ENCODE data around the gene EIF6.

EIF6 gene

DNA sequence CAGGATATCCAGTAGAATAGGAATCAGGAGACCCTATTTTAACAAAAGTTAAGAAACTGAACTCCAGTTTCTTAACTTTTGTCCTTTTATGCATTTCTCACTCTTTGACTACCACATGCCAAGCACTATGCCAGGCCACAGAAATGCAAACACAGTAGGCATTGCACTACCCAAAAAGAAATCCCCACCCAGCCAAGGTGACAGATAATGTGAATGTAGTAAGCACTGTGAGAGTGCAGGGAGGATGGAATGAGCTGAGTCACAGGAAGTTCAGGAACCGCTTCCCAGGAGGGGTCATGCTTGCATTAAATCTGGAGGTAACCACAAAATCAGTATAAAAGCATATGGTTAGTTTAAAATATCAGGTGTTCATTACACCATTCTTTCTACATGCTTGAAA is 27.7 kb upstream of the EIF6 start:
- DNase-seq: peak; percentile 93

GRCh38 chr20:35311822-35312221 is 27.2 kb upstream of the EIF6 start:
- DNase-seq: no peak

DNA sequence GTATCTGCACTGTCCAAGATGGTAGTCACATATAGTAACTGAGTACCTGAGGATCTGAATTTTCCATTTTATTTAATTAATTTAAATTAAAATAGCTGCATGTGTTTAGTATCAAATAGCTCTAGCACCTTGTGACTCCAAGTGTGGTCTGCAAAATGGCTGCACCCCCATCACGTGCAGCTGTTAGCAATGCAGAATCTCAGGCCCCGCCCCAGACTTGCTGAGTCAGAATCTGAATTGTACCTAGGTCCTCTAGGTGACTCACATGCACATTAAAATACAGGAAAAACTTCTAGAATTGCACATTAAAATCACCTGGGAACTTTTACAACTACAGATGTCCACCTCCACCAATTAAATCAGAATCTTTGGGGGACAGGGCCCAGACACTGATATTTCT is 26.8 kb upstream of the EIF6 start:
- peak; percentile 39 for DNase-seq

- DNase-seq: peak; percentile 80
Measured at GRCh38 chr20:35307666-35308653, 23.4 kb upstream of the EIF6 start.

- peak; percentile 81 for DNase-seq
Measured at GRCh38 chr20:35306931-35307517, 22.5 kb upstream of the EIF6 start.

DNA sequence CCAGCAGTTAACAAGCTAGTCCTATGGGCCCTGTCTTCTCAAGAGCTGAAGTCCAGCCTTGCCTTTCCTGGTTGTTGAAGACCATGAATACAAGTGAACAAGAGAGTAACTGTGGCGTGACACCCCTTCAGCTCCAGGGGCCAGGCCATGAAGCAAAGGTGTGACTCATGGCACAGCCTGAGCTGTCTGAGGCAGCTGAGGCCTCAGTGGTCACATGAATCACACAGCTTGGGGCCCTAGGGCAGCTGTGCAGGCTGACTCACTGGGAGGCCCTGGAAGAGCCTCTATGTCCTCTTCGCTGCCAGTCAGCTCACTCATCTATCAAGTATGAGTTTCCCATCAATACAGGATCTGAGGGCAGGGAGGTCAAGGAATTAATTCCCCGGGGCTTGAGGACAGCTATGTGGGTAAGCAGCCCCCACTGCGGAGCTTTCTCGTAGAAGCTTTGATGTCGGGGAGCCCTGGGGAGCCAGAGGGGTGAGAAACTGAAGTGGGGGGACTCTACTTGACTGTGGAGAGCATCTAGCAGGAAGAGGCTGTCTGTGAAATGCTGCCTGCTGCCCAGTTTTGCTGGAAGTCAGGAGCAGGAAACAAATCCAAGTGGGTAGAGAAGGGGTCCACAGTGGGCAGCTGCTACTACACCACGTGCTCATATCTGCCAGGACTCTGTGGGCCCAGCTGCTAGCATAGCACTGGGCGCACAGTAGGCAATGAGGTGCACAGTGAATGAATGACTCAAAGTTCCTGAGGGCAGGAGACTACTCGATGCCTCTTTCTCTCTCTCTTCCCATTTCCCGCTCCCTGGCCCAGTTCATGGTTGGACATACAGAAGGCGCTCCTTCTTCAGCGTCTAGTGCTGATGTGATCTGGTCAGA is 21.3 kb upstream of the EIF6 start:
- DNase-seq: peak; percentile 100

- DNase-seq: no peak
Measured at GRCh38 chr20:35304956-35305355, 20.4 kb upstream of the EIF6 start.

DNA sequence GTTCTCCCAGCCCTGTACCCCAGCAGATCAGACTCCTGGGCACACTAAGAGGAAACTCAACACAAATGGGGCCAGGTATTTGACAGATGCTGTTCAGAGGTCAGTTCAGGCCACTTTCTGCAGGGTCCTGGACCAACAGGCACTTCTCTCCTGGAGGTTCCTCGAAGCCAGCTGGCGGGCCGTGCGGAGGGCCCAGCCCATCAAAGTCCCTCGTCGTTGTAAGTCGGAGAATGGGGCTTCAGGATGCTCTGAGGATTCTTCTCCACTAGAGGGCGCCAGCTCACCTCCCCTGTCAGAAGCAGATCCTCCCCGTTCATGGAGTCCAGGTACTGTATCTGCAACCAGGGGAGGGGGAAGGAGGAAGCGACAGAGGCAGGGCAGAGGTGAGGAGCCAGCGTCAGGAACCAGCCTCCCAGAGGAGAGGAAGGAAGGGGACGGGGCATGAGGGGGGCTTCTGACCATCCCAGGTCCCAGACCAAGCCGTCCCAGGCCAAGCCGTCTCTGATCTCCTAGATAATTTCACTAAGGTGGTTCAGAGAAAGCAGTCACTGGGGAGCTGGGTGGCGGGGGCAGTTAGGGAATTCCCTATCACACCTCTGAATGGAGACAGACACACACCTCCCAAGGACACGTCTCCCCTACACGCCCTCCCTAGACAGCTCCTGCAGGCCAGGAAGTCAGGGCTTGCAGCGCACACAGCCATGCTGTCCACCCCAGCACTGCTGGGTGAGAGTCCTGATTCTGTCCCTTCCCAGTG is 19.3 kb upstream of the EIF6 start:
- DNase-seq: peak; percentile 90

DNA sequence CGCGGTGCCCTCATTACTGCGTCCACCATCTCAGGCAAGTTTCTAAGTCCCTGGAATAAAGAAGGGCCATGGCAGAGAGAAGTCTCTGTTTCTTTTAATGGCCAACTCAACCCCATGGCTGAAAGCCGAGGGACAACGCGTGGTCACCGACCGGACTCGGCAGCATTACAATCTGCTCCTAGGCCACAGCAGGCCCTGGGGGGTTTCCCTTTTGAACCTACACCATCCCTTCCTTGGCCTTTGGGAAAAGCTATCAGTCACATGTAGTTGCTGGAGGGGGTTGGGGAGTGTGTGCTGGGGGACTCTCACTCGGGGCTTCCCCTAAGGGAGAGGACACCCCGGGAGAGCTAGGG is 18.8 kb upstream of the EIF6 start:
- DNase-seq: no peak

DNA sequence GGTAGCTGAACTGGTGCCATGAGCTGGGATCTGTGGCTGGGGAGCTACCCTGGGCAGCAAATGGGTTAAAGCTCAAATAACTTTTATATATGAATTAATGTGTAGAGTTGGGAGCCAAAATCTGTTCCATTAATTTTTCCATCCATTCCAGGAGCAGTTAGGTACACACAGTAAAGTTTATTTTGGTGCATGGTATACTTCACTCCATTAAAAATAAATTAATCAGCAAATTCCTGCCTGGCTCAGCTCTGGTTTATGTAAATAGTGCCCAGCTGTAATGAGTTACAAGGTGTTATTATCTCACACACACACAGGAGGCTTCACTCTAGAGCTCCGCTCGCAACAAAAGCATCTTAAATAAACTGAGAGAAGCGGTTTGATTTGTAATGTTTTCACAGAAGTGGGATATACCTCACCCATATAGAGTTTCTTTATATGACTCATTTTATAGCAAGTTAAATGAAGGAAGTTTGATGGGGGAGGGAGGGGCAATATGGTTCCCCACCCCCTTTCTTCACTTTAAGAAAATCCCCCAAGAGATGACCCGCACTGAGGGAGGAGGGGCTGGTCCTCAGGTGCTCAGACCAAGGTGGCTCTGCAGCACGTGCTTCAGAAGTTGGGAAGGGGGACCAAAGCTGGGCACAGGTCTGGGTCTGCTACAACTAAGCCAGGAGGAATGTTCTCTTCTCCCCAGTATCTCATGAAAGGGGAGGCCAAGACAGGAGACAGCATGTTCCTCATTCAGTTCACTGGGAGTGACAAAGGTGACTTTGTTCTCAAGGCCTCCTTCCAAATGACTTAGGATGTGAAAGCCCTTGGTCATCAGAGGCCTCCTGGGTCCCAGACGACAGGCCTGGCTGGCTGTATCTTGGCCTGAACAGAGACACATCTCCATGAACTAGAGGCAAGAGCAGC is 18.1 kb upstream of the EIF6 start:
- peak; percentile 74 for DNase-seq

DNA sequence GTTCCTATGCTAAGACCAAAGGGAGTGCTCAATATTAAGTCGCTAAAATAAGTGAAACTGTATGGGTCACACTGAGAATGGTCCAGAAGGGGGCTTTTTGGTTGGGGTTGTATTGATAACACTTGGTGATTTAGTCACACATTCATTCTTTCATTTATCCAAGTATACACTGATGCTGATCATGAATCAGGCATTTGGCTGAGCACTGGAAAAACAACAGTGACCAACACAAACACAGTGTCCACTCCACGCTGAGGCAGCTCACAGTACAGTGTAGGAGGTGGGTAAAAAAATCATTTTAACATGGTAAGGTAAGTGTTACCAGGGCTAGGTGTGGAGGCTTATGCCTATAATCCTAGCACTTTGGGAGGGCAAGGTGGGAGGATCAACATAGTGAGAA is 16.9 kb upstream of the EIF6 start:
- no peak for DNase-seq

GRCh38 chr20:35300469-35301262 is 16.1 kb upstream of the EIF6 start:
- DNase-seq: no peak

DNA sequence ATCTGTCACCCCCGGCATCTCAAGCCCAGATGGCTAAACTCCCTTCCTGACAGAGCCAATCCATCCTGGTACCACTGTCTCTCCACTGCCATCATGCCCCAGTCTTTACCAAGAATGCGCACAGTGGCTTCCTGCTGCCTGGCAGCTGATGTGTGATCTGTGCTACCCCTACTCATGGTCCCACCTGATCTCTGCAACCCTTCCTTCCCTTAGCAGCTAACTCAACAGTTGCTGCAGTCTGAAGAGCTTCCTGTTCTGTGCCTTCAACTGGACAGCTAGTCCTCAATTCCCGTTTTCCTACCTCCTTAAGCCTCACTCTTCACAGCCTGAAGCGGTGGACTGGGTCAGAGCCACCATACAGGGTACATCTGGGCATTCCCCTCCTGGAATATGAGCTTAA is 15.2 kb upstream of the EIF6 start:
- DNase-seq: no peak

DNA sequence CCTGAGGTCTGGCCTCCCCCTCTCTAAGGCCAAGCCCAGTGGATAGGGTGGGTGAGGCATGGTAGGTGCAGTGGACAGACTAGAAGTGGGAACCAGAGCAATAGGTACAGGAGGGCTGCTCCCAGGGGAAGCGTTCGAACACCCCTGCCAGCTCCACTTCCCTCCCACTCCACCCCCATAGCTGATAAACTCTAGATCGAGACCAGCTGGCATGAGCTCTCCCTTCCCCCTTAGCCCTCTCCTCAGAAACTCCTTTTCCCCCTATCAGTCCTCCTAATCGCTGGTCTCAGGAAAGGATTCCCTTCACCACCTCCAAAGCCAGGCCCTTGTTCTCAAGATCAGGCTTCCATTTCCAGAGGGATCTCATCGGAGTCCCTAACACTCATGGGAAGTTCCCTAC is 13.7 kb upstream of the EIF6 start:
- no peak for DNase-seq

GRCh38 chr20:35297740-35298139 is 13.2 kb upstream of the EIF6 start:
- DNase-seq: no peak

DNA sequence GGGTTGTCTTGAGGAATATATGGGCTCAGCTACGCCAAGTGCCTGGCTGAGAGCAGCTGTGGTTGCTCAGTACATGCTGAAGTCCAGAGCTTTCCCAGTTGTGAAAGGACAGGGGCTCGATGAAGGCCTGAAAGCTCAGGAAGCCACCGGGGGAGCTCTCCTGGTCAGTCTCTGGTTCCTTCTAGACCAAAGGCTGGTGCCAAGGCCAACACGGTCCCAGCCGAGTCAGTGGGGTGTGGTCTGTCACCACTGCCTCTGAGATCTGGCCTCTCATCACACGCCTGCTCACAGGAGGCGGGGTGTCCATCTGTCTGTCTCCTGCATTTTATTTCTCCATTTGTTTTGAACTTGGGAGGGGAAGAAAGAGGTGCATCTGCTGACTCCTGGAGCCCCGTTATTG is 12.6 kb upstream of the EIF6 start:
- DNase-seq: no peak

- no peak for DNase-seq
Measured at GRCh38 chr20:35296101-35296554, 11.6 kb upstream of the EIF6 start.

DNA sequence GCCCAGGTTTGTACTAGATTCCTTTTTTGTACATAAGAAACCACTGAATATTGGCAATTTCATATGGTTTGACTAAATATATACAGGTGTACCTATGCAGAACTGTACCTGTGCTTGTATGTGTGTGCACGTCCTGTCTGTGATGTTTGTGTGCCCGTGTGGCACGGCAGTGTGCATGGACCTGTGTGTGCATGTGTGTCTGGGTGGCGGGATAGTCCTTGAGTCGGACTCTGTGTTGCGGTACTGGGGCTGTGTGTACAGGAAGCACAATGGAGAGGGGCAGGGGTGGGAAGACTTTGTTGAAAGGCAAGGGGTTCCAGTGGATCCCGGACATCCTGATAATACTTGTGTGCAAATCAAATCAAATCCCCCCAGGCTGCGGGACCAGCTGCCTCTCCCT is 11.1 kb upstream of the EIF6 start:
- no peak for DNase-seq

DNA sequence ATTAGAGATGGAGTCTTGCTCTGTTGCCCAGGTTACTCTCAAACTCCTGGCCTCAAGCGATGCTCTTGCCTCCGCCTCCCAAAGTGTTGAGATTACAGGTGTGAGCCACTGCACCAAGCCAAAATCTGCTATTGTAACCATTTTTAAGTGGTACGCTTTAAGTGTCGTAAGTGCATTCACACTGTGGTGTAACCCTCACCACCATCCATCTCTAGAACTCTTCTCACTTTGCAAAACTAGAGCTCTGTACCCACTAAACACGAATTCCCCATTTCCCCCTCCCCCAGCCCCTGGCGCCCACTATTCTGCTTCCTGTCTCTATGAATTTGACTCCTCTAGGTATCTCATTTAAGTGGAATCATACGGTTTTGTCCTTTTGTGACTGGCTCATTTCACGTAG is 10.5 kb upstream of the EIF6 start:
- no peak for DNase-seq

DNA sequence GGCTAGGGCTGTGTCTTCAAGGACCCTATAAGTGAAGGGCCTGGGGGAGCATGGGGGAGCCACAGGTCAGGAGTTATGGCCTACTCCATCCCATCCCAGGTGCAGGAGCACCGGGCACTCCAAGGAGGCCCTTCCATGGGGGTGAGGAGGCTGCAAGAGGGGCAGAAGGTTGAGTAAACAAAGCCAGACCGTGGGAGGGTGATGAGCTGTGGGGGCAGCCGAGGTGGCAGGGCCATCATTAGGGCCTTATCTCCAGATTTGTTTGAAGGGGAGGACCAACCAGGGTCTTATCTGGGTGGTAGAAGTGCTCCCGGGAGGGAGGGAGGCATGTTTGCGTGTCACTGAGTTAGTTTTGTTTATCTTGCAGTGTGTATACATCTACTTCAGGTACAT is 9.7 kb upstream of the EIF6 start:
- DNase-seq: no peak

Measured in fibroblast of upper back skin (primary cell).